Adrenal gland (tissue), 5 donors: ENCODE results near the gene FAM200B.

Source experiments
- POLR2A ChIP-seq, 2 donors: fragments of 450-650 bp; IDR thresholded peaks; one replicate each; pipeline ENCODE4 v1.6.1; 2017; ENCODE audit warnings: antibody characterized with exemption in 2 of 2, mild to moderate bottlenecking in 2 of 2, moderate library complexity in 1 of 2
- TF ChIP-seq, protein P1 (sequence below), 6 experiments: fragments of 450-650 bp in 4 of 6; fragments of 200-600 bp in 2 of 6; sonication (generic) in 1 of 6; IDR thresholded peaks; 1 replicate in 5 of 6; 2 replicates in 1 of 6; pipeline versions ENCODE4 v1.5.1 to v1.8.0; 2016 to 2021; ENCODE audit warnings: antibody characterized with exemption in 6 of 6, mild to moderate bottlenecking in 2 of 6, moderate library complexity in 1 of 6
- donor health status: DM: no; HTN: no; CAD: no.

DNA sequence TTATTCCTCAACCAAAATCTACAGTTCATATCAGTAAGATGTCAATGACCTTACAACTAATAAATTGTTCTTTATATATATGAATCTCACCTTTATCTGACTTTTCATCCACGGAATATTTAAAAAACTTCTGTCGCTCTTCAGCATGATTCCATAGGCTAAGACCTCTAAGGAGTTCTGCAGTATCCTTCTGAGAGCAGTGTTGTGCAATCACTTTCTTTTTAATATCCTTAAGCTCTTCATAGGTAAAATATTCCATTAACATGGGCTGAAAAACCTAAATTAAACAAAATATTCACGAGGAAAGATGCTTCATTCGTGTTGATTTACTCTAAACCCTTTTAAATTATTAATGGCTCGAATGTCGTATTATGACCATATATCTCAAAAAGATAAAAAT, 43.2 kb upstream of the FAM200B start:
- TF ChIP-seq, protein P1, sequence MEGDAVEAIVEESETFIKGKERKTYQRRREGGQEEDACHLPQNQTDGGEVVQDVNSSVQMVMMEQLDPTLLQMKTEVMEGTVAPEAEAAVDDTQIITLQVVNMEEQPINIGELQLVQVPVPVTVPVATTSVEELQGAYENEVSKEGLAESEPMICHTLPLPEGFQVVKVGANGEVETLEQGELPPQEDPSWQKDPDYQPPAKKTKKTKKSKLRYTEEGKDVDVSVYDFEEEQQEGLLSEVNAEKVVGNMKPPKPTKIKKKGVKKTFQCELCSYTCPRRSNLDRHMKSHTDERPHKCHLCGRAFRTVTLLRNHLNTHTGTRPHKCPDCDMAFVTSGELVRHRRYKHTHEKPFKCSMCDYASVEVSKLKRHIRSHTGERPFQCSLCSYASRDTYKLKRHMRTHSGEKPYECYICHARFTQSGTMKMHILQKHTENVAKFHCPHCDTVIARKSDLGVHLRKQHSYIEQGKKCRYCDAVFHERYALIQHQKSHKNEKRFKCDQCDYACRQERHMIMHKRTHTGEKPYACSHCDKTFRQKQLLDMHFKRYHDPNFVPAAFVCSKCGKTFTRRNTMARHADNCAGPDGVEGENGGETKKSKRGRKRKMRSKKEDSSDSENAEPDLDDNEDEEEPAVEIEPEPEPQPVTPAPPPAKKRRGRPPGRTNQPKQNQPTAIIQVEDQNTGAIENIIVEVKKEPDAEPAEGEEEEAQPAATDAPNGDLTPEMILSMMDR (IDR thresholded peaks at IDR 0.05), result no peak
- TF ChIP-seq POLR2A (IDR thresholded peaks at IDR 0.05), result no peak
